WTC11 (cell line): ENCODE measurements around the gene CAPZB. TPM values are rescaled to one million over a fixed set of nuclear protein-coding genes. Genes with fewer than 3 reads are reported as not detected.

ENCODE experiments used
- ATAC-seq: fragments of 200-7000 bp; cut with Tn5 transposase; 2 replicates; pipeline ENCODE4 v1.10.0; 2021; ENCODE audit warnings: mild to moderate bottlenecking, moderate library complexity
- CTCF ChIA-PET: fragments of 300-600 bp; sonication (Branson Sonifier 250); formaldehyde crosslinking; loops from one replicate; lab custom pipeline; 2021; ENCODE audit warnings: antibody characterized with exemption; lab: Charles Lee
- POLR2A ChIA-PET: fragments of 350-600 bp; sonication (Branson Sonifier 250); formaldehyde crosslinking; loops from one replicate; lab custom pipeline; 2021; ENCODE audit warnings: antibody characterized with exemption; lab: Charles Lee
- DNase-seq: peaks from one replicate; pipeline ENCODE4 v3.0.0; 2021; ENCODE audit warnings: low spot score
- H3K27ac Mint-ChIP-seq: 2 replicates; pipeline ENCODE4 v1.8.0; 2021; ENCODE audit warnings: mixed read lengths
- H3K27me3 Mint-ChIP-seq: 2 replicates; pipeline ENCODE4 v1.8.0; 2021; ENCODE audit warnings: low read depth, mild to moderate bottlenecking, moderate library complexity, mixed read lengths
- H3K36me3 Mint-ChIP-seq: 2 replicates; pipeline ENCODE4 v1.8.0; 2021; ENCODE audit warnings: mixed read lengths
- H3K4me1 Mint-ChIP-seq: 2 replicates; pipeline ENCODE4 v1.8.0; 2022; ENCODE audit warnings: mixed read lengths
- H3K4me3 Mint-ChIP-seq: 2 replicates; pipeline ENCODE4 v1.8.0; 2021; ENCODE audit warnings: mild to moderate bottlenecking, moderate library complexity, mixed read lengths
- H3K9me3 Mint-ChIP-seq: 2 replicates; pipeline ENCODE4 v1.8.0; 2021; ENCODE audit warnings: mixed read lengths
- ATF1 ChIP-seq: sonication (generic); formaldehyde crosslinking; IDR thresholded peaks from 2 replicates; pipeline ENCODE4 v1.8.1; 2023; ENCODE audit warnings: mild to moderate bottlenecking, moderate library complexity, missing genetic modification reagents
- ETV6 ChIP-seq: sonication (generic); formaldehyde crosslinking; IDR thresholded peaks from 2 replicates; pipeline ENCODE4 v1.8.1; 2022; ENCODE audit warnings: mild to moderate bottlenecking, missing genetic modification reagents
- GABPB1 ChIP-seq: sonication (generic); formaldehyde crosslinking; IDR thresholded peaks from 2 replicates; pipeline ENCODE4 v1.8.1; 2023; ENCODE audit warnings: mild to moderate bottlenecking, missing genetic modification reagents
- NR2C2 ChIP-seq: sonication (generic); formaldehyde crosslinking; IDR thresholded peaks from 2 replicates; pipeline ENCODE4 v1.8.0; 2022; ENCODE audit warnings: mild to moderate bottlenecking, missing genetic modification reagents
- SOX15 ChIP-seq: fragments of 250-450 bp; sonication (Bioruptor Pico); IDR thresholded peaks from 2 replicates; pipeline ENCODE4 v1.9.0; 2021; ENCODE audit warnings: mild to moderate bottlenecking
- TEAD1 ChIP-seq: sonication (generic); formaldehyde crosslinking; IDR thresholded peaks from 2 replicates; pipeline ENCODE4 v1.8.0; 2022; ENCODE audit warnings: mild to moderate bottlenecking, missing genetic modification reagents
- ZNF219 ChIP-seq: sonication (generic); formaldehyde crosslinking; IDR thresholded peaks from 2 replicates; pipeline ENCODE4 v1.8.0; 2023; ENCODE audit warnings: missing genetic modification reagents, mild to moderate bottlenecking, borderline replicate concordance
- ZNF232 ChIP-seq: sonication (generic); formaldehyde crosslinking; IDR thresholded peaks from 2 replicates; pipeline ENCODE4 v1.8.0; 2022; ENCODE audit warnings: mild to moderate bottlenecking, missing genetic modification reagents
- ZNF263 ChIP-seq: sonication (generic); formaldehyde crosslinking; IDR thresholded peaks from 2 replicates; pipeline ENCODE4 v1.8.1; 2022; ENCODE audit warnings: low read depth, mild to moderate bottlenecking, moderate library complexity, missing genetic modification reagents
- ZNF396 ChIP-seq: fragments of 250-450 bp; sonication (Bioruptor Pico); IDR thresholded peaks from 2 replicates; pipeline ENCODE4 v1.8.0; 2021; ENCODE audit warnings: mild to moderate bottlenecking, moderate library complexity, borderline replicate concordance
- total RNA-seq: library from RNA; stranded (reverse); gene quantifications from 3 replicates; pipeline ENCODE4 v1.2.3, GENCODE V29; 2021
- TF ChIP-seq, protein P1 (sequence below): sonication (generic); formaldehyde crosslinking; IDR thresholded peaks from 2 replicates; pipeline ENCODE4 v1.8.1; 2023; ENCODE audit warnings: mild to moderate bottlenecking, moderate library complexity, missing genetic modification reagents
- TF ChIP-seq, protein P2 (sequence below): sonication (generic); formaldehyde crosslinking; IDR thresholded peaks from 2 replicates; pipeline ENCODE4 v1.8.1; 2023; ENCODE audit warnings: mild to moderate bottlenecking, missing genetic modification reagents
- TF ChIP-seq, protein P3 (sequence below): fragments of 250-450 bp; sonication (Bioruptor Pico); IDR thresholded peaks from 2 replicates; pipeline ENCODE4 v1.8.0; 2021; ENCODE audit warnings: mild to moderate bottlenecking
- TF ChIP-seq, protein P4 (sequence below): sonication (generic); formaldehyde crosslinking; IDR thresholded peaks from 2 replicates; pipeline ENCODE4 v1.8.0; 2023; ENCODE audit warnings: missing genetic modification reagents, mild to moderate bottlenecking, borderline replicate concordance
- TF ChIP-seq, protein P5 (sequence below): sonication (generic); formaldehyde crosslinking; IDR thresholded peaks from 2 replicates; pipeline ENCODE4 v1.8.1; 2022; ENCODE audit warnings: low read depth, mild to moderate bottlenecking, moderate library complexity, missing genetic modification reagents, borderline replicate concordance
- TF ChIP-seq, protein P6 (sequence below): sonication (generic); formaldehyde crosslinking; IDR thresholded peaks from 2 replicates; pipeline ENCODE4 v1.8.1; 2022; ENCODE audit warnings: mild to moderate bottlenecking, moderate library complexity, missing genetic modification reagents
- TF ChIP-seq, protein P7 (sequence below): sonication (generic); formaldehyde crosslinking; IDR thresholded peaks from 2 replicates; pipeline ENCODE4 v1.8.0; 2023; ENCODE audit warnings: mild to moderate bottlenecking, missing genetic modification reagents

Gene CAPZB
- total RNA-seq, 1 experiment from 2014 or later, result 348 TPM

DNA sequence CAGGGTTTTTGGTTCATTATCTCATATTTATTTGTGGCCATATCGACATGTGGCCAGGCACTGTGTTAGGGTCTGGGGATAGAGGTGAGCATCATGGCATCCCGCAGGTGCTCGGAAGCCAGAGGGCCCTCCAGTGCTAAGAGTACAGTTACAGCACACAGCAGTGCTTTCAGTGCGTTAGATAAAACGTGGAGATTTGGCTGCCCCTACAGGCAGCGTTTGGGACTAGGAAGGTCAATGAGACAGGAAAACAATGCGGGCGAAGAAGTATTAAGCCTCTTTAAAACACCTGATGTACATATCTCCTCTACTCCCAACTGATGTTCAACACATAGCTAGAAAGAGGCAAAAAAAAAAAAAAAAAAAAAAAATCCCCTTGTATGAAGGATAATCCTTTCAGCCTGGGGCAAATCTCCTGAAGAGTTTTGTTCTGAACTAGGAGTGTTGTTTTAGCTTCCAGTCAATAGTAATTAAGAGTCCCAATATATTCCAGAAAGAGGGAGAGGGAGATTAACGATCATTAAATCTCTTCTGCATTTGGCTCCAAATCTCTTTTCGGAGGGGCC, 80.1 kb downstream of the CAPZB start (continued):
- TF ChIP-seq, protein P1, sequence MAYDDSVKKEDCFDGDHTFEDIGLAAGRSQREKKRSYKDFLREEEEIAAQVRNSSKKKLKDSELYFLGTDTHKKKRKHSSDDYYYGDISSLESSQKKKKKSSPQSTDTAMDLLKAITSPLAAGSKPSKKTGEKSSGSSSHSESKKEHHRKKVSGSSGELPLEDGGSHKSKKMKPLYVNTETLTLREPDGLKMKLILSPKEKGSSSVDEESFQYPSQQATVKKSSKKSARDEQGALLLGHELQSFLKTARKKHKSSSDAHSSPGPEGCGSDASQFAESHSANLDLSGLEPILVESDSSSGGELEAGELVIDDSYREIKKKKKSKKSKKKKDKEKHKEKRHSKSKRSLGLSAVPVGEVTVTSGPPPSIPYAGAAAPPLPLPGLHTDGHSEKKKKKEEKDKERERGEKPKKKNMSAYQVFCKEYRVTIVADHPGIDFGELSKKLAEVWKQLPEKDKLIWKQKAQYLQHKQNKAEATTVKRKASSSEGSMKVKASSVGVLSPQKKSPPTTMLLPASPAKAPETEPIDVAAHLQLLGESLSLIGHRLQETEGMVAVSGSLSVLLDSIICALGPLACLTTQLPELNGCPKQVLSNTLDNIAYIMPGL, result no peak
- TF ChIP-seq, protein P2, sequence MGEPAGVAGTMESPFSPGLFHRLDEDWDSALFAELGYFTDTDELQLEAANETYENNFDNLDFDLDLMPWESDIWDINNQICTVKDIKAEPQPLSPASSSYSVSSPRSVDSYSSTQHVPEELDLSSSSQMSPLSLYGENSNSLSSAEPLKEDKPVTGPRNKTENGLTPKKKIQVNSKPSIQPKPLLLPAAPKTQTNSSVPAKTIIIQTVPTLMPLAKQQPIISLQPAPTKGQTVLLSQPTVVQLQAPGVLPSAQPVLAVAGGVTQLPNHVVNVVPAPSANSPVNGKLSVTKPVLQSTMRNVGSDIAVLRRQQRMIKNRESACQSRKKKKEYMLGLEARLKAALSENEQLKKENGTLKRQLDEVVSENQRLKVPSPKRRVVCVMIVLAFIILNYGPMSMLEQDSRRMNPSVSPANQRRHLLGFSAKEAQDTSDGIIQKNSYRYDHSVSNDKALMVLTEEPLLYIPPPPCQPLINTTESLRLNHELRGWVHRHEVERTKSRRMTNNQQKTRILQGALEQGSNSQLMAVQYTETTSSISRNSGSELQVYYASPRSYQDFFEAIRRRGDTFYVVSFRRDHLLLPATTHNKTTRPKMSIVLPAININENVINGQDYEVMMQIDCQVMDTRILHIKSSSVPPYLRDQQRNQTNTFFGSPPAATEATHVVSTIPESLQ (CRISPR knock-in tag), result no peak
- TF ChIP-seq ETV6 (CRISPR knock-in tag) (no peak), ZNF219 (no peak)
- TF ChIP-seq, all 79 proteins: peak for 0

DNA sequence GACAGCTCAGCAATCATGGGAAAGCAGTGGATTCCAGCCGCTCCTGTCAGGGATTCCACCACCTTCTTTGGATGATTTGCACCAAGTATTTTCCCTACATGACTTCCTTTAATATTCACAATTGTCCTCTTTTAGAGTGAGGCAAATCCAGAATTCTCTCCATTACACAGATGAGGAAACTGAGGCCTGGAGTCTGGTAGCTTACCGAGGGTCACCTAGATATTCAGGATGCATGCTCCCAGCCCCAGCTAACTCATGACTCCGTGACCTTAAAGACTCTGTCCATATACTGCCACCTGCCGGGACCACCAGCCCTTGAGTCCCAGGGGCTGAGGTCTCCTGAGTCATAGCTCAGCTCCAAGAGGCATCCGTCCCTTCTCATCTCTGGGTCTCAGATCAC, 80.6 kb downstream of the CAPZB start:
- Mint-ChIP-seq H3K27ac (peak overlapping the region; percentile 36), H3K36me3 (peaks cover 5% of the 10 kb centered on the region; the same call in 1 of the 2 replicates), H3K4me3 (no peak overlapping the region), H3K27me3 (no peaks in the 10 kb centered on the region), H3K9me3 (no peaks in the 10 kb centered on the region), H3K4me1 (peaks cover 82% of the 10 kb centered on the region)
- ATAC-seq, result no peak
- ChIA-PET POLR2A (interaction anchor here (0.6 to 0.7 kb wide), 2 partner anchors 12 to 37 kb away, joined by 5 read pairs; no protein-coding TSS in a partner anchor), CTCF (interaction anchor here (0.6 to 4.3 kb wide), 13 partner anchors 10 to 529 kb away, joined by 3 to 71 read pairs (median 3); no protein-coding TSS in a partner anchor)
- TF ChIP-seq TEAD1 (CRISPR knock-in tag) (no peak), ETV6 (CRISPR knock-in tag) (no peak), NR2C2 (CRISPR knock-in tag) (no peak), GABPB1 (CRISPR knock-in tag) (no peak)
- TF ChIP-seq, protein P3, sequence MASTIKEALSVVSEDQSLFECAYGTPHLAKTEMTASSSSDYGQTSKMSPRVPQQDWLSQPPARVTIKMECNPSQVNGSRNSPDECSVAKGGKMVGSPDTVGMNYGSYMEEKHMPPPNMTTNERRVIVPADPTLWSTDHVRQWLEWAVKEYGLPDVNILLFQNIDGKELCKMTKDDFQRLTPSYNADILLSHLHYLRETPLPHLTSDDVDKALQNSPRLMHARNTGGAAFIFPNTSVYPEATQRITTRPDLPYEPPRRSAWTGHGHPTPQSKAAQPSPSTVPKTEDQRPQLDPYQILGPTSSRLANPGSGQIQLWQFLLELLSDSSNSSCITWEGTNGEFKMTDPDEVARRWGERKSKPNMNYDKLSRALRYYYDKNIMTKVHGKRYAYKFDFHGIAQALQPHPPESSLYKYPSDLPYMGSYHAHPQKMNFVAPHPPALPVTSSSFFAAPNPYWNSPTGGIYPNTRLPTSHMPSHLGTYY (CRISPR knock-in tag), result no peak
- TF ChIP-seq, protein P4, sequence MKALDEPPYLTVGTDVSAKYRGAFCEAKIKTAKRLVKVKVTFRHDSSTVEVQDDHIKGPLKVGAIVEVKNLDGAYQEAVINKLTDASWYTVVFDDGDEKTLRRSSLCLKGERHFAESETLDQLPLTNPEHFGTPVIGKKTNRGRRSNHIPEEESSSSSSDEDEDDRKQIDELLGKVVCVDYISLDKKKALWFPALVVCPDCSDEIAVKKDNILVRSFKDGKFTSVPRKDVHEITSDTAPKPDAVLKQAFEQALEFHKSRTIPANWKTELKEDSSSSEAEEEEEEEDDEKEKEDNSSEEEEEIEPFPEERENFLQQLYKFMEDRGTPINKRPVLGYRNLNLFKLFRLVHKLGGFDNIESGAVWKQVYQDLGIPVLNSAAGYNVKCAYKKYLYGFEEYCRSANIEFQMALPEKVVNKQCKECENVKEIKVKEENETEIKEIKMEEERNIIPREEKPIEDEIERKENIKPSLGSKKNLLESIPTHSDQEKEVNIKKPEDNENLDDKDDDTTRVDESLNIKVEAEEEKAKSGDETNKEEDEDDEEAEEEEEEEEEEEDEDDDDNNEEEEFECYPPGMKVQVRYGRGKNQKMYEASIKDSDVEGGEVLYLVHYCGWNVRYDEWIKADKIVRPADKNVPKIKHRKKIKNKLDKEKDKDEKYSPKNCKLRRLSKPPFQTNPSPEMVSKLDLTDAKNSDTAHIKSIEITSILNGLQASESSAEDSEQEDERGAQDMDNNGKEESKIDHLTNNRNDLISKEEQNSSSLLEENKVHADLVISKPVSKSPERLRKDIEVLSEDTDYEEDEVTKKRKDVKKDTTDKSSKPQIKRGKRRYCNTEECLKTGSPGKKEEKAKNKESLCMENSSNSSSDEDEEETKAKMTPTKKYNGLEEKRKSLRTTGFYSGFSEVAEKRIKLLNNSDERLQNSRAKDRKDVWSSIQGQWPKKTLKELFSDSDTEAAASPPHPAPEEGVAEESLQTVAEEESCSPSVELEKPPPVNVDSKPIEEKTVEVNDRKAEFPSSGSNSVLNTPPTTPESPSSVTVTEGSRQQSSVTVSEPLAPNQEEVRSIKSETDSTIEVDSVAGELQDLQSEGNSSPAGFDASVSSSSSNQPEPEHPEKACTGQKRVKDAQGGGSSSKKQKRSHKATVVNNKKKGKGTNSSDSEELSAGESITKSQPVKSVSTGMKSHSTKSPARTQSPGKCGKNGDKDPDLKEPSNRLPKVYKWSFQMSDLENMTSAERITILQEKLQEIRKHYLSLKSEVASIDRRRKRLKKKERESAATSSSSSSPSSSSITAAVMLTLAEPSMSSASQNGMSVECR (CRISPR knock-in tag), result no peak
- DNase-seq, result no peak

DNA sequence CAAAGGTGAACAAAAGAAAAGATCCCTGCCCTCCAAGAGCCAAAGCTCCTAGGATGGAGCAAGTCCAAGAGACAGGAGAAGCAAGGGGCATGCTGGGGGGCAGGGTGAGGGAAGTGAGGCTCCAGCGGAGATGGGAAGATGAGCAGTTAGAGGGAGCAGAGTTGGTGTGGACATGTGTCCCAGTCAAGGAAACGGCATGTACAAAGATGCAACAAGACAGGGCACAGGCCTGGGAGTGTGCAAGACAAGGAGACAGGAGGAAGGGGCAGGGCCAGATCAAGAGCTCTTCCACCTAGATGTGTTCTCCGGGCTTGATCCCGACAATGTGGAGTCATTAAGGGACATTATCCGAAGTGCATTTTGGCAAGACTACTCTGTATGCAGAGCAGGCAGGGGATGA, 82.1 kb downstream of the CAPZB start:
- Mint-ChIP-seq H3K27ac (peak overlapping the region; percentile 67), H3K27me3 (no peaks in the 10 kb centered on the region), H3K9me3 (no peaks in the 10 kb centered on the region), H3K4me3 (no peak overlapping the region), H3K36me3 (peaks cover 13% of the 10 kb centered on the region; the same call in 1 of the 2 replicates), H3K4me1 (peaks cover 88% of the 10 kb centered on the region)
- ChIA-PET POLR2A (no interaction called here), CTCF (interaction anchor here (0.7 to 3.6 kb wide), 6 partner anchors 12 to 300 kb away, joined by 3 to 15 read pairs (median 6); no protein-coding TSS in a partner anchor)
- DNase-seq (no peak), ATAC-seq (no peak)
- TF ChIP-seq, protein P5, sequence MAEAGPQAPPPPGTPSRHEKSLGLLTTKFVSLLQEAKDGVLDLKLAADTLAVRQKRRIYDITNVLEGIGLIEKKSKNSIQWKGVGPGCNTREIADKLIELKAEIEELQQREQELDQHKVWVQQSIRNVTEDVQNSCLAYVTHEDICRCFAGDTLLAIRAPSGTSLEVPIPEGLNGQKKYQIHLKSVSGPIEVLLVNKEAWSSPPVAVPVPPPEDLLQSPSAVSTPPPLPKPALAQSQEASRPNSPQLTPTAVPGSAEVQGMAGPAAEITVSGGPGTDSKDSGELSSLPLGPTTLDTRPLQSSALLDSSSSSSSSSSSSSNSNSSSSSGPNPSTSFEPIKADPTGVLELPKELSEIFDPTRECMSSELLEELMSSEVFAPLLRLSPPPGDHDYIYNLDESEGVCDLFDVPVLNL (CRISPR knock-in tag), result no peak
- TF ChIP-seq ZNF232 (no peak), ZNF263 (no peak), ZNF396 (no peak), SOX15 (CRISPR knock-in tag) (no peak), ATF1 (CRISPR knock-in tag) (no peak)
- TF ChIP-seq, protein P6, sequence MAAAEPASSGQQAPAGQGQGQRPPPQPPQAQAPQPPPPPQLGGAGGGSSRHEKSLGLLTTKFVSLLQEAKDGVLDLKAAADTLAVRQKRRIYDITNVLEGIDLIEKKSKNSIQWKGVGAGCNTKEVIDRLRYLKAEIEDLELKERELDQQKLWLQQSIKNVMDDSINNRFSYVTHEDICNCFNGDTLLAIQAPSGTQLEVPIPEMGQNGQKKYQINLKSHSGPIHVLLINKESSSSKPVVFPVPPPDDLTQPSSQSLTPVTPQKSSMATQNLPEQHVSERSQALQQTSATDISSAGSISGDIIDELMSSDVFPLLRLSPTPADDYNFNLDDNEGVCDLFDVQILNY (CRISPR knock-in tag), result no peak
- TF ChIP-seq, protein P7, sequence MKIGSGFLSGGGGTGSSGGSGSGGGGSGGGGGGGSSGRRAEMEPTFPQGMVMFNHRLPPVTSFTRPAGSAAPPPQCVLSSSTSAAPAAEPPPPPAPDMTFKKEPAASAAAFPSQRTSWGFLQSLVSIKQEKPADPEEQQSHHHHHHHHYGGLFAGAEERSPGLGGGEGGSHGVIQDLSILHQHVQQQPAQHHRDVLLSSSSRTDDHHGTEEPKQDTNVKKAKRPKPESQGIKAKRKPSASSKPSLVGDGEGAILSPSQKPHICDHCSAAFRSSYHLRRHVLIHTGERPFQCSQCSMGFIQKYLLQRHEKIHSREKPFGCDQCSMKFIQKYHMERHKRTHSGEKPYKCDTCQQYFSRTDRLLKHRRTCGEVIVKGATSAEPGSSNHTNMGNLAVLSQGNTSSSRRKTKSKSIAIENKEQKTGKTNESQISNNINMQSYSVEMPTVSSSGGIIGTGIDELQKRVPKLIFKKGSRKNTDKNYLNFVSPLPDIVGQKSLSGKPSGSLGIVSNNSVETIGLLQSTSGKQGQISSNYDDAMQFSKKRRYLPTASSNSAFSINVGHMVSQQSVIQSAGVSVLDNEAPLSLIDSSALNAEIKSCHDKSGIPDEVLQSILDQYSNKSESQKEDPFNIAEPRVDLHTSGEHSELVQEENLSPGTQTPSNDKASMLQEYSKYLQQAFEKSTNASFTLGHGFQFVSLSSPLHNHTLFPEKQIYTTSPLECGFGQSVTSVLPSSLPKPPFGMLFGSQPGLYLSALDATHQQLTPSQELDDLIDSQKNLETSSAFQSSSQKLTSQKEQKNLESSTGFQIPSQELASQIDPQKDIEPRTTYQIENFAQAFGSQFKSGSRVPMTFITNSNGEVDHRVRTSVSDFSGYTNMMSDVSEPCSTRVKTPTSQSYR (CRISPR knock-in tag), result no peak
